HTR-8/SVneo (cell line): ENCODE results near the gene MYCN.
"Not testable (repeated sequence)": the region's sequence is repeated elsewhere in the genome, so short reads cannot be mapped to it uniquely, and the experiment has no call there.

Experiments used
- DNase-seq: peaks from one replicate; pipeline ENCODE4 v3.0.0; 2011; ENCODE audit warnings: low spot score, mixed read lengths; ENCODE audit not compliant: insufficient read length
- FAIRE-seq: peaks from 2 replicates; lab custom pipeline; 2011; peaks lifted over from hg19 to GRCh38; lab: Jason Lieb, UNC

MYCN gene

DNA sequence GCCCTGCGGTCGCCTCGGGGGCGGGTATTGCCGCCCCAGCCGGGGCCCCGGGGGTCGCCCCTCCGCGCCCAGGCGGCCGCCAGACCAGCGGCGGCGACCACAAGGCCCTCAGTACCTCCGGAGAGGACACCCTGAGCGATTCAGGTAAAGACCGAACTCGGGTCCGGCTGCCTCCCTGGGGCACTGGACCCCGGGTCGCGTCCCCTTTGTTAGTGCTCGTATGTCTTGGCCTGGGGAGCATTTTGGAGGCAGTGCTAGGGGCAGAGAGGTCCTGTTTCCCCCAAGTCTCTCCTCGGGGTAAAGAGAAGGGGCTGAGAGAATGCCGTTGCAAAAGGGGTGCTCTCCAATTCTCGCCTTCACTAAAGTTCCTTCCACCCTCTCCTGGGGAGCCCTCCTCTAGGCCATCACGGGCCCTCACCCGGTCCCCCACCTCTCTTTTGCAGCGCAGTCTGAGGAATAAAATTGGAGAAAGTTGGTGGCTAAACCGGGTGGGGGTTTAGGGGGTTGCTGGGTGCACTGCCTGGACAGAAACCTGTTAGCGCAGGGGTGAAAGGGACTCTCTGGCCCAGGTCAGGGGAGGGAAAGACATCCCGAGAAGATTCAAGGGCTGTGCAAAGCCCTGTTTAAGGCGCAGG, 2.5 kb downstream of the MYCN start:
- DNase-seq: no peak
- no peak for FAIRE-seq

DNA sequence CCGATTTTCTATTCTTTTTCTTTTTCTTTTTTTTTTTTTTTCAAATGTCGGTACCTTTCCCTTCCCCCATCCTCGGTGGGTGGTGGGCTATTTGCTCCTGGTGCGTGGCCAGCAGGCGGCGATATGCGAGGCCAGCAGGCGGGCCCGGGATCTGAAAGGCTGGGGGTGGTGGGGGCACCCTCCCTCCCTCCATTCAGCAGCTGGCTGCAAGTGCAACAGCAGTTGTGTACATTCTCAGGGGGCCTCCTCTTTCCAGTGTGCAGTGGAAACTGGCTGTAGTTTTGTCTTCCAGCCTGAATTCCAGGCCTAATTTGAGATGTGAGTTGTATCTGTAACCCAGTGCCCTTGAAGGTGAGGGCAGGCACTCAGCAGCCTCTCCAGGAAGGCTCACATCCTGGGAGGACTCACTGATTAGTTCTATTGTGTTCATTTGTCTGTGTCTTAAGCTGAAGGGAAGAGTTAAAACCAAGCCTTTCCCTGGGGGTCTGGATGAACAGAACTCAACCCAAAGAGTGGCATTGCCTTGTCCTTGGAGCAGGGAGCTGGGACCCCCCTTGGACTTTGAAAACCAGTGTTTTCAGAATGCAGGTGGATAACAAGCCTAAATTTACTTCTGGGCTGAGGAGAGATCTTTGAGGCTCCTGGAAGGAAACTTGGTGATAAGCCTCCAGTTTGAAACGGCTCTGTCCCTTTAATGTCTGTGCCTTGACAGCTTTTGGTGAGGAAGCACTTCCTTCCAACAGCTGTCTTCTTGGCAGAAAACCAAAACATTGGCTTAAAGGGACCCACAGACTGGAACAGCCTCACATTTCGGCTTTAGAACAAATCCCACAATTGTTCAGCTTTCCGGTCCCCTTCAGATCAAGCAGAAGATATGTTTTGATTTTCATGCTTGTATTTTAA, 3.3 kb downstream of the MYCN start:
- FAIRE-seq (no peak), DNase-seq (no peak)

DNA sequence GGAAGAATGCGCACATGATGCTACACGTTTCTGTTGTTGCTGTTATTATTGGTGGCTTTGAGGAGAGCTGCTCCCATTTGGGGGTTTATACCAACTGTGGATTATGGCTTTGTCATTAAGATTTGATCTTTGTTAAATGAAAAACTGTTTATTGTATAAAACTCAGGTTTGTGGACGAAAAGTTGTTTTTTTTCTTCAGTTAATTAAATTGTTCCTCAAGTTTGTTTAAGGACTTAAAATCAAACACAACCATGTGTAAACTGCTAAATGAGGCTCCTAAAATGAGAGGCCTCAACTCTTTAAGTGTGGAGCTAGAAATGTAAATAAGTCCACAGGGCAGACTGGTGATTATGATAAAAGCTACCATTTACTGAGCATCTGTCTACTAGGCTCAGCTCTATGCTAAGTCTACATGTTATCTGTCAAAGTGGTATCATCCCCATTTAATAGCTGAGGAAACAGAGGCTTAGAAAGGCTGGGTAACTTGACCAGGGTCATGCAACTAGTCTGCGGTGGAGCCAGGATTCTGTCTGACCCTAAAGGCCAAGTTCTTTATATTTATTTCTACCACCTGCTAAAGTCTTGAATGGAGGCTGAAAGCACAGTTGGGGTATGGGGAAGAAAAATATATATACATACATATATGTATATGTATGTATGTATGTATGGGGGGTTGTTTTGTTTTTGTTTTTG, 4.1 kb downstream of the MYCN start:
- no peak for DNase-seq
- no peak for FAIRE-seq

DNA sequence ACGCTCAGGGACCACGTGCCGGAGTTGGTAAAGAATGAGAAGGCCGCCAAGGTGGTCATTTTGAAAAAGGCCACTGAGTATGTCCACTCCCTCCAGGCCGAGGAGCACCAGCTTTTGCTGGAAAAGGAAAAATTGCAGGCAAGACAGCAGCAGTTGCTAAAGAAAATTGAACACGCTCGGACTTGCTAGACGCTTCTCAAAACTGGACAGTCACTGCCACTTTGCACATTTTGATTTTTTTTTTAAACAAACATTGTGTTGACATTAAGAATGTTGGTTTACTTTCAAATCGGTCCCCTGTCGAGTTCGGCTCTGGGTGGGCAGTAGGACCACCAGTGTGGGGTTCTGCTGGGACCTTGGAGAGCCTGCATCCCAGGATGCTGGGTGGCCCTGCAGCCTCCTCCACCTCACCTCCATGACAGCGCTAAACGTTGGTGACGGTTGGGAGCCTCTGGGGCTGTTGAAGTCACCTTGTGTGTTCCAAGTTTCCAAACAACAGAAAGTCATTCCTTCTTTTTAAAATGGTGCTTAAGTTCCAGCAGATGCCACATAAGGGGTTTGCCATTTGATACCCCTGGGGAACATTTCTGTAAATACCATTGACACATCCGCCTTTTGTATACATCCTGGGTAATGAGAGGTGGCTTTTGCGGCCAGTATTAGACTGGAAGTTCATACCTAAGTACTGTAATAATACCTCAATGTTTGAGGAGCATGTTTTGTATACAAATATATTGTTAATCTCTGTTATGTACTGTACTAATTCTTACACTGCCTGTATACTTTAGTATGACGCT, 5.8 kb downstream of the MYCN start:
- DNase-seq (no peak), FAIRE-seq (no peak)

DNA sequence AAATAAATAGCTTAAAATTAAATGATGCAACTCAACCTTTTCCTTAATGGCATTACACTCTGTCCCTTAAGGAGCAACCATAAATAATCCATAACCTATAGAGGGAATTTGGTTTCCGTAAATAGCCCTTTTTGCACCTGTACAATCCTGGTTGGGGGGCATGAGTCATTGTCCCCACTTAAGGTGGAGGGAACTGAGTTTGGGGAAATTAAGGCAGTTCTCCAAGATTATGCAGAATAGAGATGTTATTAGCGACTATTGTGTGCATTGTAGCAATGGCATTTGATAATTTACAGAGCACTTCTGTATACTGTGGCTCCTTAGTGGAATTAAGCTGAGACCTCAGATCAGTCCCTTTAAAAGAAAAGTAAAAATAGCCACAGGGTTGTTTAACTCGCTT, 6.6 kb downstream of the MYCN start:
- DNase-seq: no peak
- no peak for FAIRE-seq

DNA sequence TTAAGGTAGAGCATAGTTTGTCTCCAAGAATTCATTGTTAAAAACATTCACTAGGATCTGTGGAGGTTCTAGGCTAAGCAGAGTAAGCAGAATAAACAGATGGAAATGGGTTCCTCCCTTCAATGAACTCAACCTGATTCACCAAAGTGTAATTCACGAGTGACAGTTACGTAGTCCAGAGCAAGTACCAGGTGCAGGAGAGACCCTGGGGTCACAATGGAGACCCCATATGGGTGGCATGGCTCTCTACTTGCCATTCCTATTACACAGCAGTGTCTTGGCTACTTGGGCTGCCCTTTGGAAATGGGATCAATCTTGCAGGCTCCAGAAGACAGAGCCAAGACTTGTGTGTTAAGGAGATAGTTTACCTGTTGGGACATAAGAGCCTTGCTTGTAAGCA, 7.1 kb downstream of the MYCN start:
- DNase-seq: no peak
- FAIRE-seq: no peak

DNA sequence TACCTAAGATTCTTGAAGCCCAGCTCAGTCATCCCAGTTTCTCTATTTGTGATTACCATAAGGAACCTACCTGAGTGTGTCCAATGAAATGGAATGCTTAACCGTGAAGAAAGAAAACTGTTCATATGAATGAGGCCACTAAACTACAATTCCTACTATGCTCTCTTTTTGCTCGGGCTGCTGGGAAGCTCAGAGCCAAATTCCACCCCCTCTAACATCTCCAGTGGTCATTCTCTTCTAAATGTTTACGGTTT, 8.3 kb downstream of the MYCN start:
- no peak for DNase-seq
- no peak for FAIRE-seq

DNA sequence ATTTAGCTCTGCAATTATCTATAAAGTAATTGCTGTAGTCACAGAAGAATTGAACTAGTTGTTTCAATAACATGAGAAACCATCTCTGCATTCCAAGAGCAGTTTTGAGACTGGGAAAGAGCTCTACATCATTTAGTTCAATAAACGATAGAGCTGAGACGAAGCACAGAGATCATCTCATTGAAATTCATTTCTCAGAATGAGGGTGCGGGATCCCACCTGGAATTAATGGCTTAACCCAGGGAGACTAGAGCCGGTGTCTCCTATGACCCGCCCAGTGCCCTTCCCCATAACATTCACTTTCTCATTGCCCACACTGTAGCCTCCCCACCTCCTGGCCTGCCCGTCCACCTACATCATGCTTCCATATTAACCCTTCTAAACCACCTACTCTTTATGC, 8.8 kb downstream of the MYCN start:
- no peak for DNase-seq
- no peak for FAIRE-seq

DNA sequence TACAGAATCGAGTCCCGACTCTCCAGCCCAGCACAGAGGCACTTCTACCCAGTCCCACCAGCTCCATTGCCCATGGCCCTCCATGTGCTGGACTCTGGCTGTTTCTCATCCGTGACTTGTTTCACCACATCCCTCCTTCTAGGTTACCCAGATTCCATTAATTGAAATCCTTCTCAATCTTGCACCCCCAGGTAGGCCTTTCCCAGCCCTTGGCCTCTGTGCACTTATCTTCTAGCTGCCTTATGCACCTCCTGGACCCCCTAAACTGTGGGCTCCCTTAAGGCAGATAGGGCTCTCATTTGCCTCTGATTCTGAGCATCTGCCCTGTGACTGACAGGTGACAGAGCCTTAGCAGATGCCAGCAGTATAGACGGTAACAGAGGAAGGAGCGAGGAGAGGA, 9.2 kb downstream of the MYCN start:
- FAIRE-seq (no peak), DNase-seq (no peak)

DNA sequence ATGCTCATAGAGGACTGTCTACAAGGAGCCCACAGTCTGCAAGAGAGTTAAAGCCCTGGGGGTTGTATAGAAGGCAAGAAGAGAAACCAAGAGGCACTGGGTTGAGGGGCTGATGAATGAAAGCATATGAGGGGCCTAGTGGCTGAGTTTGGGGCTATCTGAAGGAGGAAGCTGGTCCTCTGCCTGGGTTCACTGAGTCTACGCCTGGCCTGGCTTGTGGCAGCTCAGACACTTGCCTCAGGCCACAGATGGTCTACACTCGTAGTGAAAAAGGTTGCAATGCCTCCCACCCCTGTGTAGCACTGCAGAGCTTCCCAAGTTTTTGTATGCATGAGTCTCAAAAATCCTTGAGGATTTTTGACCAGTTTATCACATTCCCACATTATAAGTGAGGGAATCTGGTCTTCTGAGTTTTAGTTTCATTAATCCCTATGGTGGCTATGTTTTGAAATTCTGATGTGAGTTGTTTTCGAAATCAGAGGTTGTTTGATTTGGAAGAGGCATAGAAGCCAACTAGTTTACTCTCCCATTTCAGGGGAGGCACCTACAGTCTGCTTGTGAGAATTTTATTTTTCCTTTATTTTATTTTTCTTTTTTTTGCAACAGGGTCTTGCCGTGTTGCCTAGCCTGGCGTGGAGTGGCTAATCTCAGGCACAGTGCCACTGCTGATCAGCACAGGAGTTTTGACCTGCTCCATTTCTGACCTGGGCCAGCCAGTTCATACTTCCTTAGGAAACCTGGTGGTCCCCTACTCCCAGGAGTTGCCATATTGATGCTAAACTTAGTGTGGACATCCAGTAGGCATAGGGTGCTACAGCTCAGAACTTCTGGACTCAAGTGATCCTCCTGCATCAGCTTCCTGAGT, 10.0 kb downstream of the MYCN start:
- no peak for DNase-seq
- no peak for FAIRE-seq

DNA sequence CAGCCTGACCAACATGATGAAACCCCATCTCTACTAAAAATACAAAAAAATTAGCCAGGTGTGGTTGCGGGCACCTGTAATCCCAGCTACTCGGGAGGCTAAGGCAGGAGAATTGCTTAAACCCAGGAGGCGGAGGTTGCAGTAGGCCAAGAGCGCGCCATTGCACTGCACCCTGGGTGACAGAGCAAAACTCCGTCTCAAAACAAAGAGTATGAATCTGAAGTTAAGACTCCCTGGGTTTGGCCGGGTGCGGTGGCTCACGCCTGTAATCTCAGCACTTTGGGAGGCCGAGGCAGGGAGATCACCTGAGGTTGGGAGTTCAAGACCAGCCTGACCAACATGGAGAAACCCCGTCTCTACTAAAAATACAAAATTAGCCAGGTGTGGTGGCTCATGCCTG, 11.6 kb downstream of the MYCN start:
- not testable (repeated sequence) for DNase-seq, FAIRE-seq

DNA sequence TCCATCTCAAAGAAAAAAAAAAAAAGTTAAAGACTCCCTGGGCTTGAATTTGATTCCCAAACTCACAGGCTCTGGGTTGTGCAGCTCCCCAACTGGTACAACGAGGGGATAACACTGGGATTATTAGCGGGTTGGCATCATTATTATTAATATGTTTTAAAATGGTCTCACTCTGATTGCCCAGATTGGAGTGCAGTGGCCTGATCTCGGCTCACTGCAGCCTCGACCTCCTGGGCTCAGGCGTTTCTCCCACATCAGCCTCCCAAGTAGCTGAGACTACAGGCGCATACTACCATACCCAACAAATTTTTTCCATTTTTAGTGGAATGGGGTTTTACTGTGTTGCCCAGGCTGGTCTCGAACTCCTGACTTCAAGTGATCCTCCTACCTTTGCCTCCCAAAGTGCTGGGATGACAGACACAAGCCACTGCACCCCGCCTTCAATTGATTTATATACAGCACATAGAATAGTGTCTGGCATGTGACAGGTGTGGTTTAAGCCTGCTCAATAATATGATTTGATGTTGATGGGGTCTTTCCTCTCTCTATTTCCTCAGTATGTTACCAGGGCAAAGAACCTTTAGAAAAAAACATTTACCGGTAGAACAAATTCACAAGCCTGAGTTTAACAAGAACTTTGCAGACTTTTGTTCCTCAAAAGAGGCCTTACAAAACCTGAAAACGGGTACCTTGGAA, 12.2 kb downstream of the MYCN start:
- no peak for FAIRE-seq
- DNase-seq: no peak

DNA sequence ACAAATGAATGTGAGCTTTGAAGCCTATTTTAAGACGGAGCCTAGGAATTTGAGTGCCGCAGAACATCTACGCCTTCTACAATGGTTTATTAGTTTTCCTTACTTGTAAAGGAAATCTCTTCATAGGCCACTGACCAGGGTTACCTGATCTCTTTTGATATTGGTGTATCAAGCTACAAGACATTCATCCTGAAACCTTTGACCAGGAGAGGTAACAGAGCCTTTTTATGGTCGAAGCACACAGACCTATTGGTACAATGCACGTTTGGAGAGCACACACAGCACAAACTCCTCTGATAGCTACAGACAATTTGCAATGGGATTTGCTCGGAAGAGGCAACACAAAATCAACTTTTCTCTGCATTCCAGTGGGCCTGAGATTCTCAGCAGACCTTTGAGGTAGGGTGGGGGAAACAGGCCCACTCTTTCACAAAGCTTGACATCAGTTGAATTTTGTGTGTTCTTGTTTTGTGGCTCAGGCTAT, 12.8 kb downstream of the MYCN start:
- FAIRE-seq: no peak
- no peak for DNase-seq

DNA sequence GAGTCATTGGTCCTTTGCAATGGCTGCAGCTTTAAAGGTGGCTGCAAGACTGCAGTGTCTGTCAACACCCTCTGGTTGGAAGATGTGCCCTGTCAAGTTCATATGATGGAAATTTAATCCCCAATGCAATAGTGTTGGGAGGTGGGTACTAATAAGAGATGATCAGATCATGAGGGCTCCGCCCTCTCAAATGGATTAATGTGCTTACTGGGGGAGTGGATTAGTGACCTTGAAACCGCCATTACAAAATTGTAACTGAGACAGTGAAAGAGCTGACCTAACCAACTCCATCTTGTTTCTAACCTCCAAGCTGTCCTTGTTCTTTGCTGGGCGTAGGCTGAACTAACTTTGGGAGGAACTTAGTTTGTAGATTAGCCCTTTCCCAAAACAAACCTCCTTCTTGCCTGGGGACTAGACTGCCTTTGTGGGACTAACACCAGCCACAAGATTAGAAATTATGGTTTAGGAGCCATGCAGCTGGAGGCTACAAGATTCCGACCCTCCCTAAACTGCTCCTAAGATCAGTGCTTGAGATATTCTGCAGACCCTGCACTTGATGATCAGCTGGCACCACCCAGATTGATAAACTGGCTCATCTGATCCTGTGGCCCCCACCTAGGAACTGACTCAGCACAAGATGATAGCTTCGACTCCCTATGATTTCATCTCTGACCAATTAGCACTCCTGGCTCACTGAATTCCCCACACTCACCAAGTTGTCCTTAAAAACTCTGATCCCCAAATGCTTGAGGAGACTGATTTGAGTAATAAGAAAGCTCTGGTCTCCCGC, 13.7 kb downstream of the MYCN start:
- FAIRE-seq (no peak), DNase-seq (no peak)

DNA sequence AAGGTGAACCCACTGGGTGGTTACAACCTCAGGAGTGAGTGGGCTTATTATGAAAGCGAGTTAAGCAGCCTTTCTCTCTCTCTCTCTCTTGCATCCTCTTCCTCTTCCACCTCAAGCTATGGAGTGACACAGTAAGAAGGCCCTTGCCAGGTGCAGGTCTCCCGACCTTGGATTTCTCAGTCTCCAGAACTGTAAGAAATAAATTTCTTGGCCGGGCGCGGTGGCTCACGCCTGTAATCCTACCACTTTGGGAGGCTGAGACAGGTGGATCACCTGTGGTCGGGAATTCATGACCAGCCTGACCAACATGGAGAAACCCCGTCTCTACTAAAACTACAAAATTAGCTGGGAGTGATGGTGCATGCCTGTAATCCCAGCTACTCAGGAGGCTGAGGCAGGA, 14.4 kb downstream of the MYCN start:
- no peak for FAIRE-seq

DNA sequence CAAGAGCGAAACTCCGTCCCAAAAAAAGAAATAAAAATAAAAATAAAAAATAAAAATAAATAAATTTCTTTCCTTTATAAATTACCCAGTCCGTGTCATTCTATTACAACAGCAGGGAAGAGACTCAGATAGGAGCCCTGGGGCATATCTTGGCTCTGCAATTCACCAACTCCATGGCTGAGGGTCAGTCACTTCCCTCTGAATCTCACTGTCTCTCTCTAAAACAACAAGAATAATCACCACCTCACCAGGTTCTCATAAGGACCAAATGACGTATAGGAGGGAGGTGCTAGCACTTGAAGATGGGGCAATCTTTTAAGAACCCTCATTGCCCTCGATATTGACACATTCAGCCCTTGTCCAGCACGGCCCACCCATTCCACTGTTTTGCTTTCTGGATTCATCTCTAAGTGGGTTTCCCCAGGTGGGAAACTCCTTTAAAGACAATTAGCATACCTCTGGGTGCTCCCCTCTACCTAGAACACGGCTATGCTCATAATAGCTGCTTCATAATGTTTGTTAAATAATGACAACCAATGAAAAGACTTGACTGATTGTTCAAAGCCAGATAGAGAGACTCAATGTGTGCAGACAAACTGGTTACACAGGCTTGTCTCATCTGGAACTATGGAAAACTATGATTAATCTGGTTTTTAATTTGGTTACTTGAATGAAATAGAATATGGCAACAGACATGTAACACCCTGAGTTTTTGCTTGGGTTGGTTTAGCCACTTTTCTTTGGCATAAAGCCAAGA, 15.1 kb downstream of the MYCN start:
- DNase-seq (no peak), FAIRE-seq (no peak)

More for the DNA sequence above, 14.4 kb downstream of the MYCN start:
- no peak for DNase-seq

DNA sequence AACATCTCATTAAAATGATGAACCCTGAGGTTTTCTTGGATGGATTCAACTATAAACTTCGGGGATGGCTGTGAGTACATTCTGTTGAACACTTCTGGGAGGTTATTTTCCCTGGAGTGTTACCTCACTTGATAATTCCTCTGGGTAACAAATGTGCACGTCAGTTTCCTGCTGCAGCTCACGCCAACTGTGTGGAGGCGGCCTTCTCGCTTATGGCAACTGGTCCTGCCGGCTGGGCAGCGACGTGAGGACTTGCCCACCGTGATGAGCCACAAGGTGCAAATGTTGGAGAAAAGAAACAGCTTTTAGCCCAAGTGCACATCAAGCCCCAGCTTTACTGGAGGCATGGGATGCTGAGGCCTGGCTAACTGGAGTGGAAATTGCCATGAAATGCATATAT, 15.9 kb downstream of the MYCN start:
- DNase-seq (no peak), FAIRE-seq (no peak)
